Subcutaneous adipose tissue (tissue), 4 donors: ENCODE data around the gene TTK. TPM values are rescaled to one million over a fixed set of nuclear protein-coding genes. Genes with fewer than 3 reads are reported as not detected.

ENCODE experiments used
- CTCF ChIP-seq: fragments of 450-650 bp; IDR thresholded peaks from one replicate; pipeline ENCODE4 v1.5.1; 2016; ENCODE audit warnings: low read depth, mild to moderate bottlenecking, control low read depth, antibody characterized with exemption, moderate library complexity
- total RNA-seq, 4 donors: library from RNA; depleted of rRNA; stranded (reverse); fragments of >200 nt; gene quantifications; one replicate each; pipeline ENCODE4 v1.1.0, GENCODE V29; 2016

The TTK gene
- total RNA-seq, 4 donors from 2014 or later: 0.16 to 2.7 (median 1.1) TPM; not detected in 1

DNA sequence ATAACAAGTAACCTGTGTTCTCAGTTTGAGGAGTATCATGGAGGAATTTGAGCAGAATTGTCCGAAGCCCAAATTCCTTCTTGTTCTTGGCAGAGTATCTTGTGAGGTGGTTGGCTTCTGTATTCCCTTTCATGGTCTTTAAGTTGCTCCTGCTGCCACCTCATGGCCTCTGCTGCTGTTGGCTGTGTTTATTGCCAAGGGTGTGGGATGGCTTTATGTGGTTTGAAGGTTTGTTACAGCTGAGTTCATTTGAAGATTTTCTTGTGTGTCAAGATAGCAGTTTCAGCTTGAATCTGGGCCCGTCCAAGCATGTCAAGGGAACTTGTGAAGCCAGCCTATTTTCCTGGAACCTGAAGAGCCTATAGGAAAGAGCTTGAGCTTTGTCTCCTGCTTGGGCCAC, 20.2 kb upstream of the TTK start:
- TF ChIP-seq CTCF: no peak

DNA sequence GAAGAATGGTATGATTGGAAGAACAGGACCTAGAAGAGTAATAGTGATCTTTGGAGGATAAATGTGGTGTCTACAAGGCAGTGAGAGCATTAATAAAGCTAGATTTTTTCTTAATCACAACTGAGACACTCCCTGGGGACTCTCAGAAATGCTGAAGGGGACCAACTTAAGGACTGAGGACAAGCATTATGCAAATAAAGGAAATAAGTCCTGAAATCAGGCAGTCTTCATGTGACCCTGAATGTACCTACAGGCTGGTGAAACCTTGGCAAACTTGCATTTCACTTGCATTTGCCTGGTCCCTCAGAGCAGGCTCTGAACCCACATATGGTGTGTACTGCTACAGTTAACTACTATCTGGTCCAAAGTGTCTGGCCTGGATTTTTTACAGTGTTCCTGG, 19.3 kb upstream of the TTK start:
- TF ChIP-seq CTCF: no peak

GRCh38 chr6:79989641-79990040, 14.8 kb upstream of the TTK start:
- no peak for TF ChIP-seq CTCF

DNA sequence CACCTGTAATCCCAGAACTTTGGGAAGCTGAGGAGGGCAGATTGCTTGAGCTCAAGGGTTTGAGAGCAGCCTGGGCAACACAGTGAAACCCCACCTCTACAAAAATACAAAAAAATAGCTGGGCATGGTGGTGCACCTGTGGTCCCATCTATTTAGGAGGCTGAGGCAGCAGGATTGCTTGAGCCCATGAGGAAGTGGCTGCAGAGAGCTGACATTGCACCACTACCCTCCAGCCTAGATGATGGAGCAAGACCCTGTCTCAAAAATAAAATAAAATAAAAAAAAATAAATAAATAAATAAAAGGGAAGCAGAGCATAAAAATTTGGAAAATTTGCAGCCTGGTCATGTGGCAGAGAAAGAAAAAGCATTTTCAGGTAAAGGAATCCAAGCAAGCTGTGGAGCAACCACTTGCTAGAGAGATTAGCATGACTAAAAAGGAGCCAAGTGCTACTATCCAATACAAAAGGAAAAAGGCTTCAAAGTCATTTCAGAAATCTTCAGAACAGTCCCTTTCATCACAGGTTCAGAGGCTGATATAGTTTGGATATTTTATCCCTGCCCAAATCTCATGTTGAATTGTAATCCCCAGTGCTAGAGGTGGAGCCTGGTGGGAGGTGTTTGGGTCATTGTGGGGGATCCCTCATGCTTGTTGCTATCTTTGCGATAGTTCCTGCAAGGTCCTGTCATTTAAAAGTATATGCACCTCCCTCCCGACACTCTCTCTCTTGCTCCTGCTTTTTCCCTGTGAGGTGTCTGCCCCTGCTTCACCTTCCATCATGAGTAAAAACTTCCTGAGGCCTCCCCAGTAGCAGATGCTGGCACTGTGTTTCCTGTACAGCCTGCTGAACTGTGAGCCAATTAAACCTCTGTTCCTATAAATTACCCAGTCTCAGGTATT, 11.2 kb upstream of the TTK start:
- no peak for TF ChIP-seq CTCF

DNA sequence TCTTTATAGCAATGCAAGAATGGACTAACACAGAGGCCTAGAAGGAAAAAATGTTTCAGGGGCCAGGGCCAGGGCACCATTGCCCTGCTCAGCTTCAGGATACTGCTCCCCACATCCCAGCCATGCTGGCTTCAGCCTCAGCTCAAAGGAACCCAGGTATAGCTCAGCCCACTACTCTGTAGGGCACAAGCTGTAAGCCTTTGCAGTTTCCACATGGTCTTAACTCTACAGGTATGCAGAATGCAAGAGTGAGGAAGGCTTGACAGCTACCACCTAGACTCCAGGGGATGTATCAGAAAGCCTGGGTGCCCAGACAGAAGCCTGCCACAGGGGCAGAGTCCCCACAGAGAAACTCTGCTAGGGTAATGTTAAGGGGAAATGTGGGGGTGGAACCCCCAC, 10.5 kb upstream of the TTK start:
- TF ChIP-seq CTCF: no peak

- TF ChIP-seq CTCF: no peak
Observed at GRCh38 chr6:79997728-79998127, 6.7 kb upstream of the TTK start.

DNA sequence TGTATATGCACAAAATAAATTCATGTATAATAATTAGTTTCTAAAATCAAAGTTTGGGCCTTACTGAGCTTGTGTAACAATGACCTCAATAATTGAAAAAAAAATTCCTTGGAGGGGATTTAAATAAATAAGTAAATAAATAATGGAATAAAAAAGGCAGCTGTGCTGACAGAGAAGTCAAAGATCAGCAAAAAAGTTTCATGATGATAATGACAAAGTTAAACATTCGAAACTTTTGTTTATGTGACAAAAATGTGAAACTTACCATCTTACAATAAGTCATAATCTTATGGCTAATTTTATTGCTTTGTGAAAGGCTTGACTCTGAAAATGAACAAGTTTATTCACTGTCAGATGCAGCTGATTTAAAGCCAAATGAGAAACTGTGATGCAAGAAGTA, 3.1 kb upstream of the TTK start:
- no peak for TF ChIP-seq CTCF
